Measurements from ENCODE around the gene TBX4.

The TBX4 gene

GRCh38 chr17:61455324-61456060, 3.3 kb downstream of the TBX4 start:
- DNase-seq = no peak

- DNase-seq = no peak
Observed at GRCh38 chr17:61456061-61456681, 3.9 kb downstream of the TBX4 start.

GRCh38 chr17:61456688-61457225, 4.5 kb downstream of the TBX4 start:
- DNase-seq = peak in 1 of 5 experiments; percentile 51

- DNase-seq = no peak
Observed at GRCh38 chr17:61457226-61457983, 5.2 kb downstream of the TBX4 start.

GRCh38 chr17:61458000-61458399, 5.8 kb downstream of the TBX4 start:
- DNase-seq = no peak

- DNase-seq = no peak
Observed at GRCh38 chr17:61458421-61459141, 6.4 kb downstream of the TBX4 start.

- no peak for DNase-seq
Observed at GRCh38 chr17:61459142-61459809, 7.1 kb downstream of the TBX4 start.

- DNase-seq = no peak
Observed at GRCh38 chr17:61459939-61460718, 7.9 kb downstream of the TBX4 start.

GRCh38 chr17:61460796-61461585, 8.8 kb downstream of the TBX4 start:
- no peak for DNase-seq

GRCh38 chr17:61461586-61461966, 9.4 kb downstream of the TBX4 start:
- no peak for DNase-seq

GRCh38 chr17:61461967-61462718, 9.9 kb downstream of the TBX4 start:
- peak in 1 of 5 experiments; percentile 26 for DNase-seq

GRCh38 chr17:61462719-61463315, 10.6 kb downstream of the TBX4 start:
- DNase-seq = no peak

- no peak for DNase-seq
Observed at GRCh38 chr17:61463316-61464129, 11.3 kb downstream of the TBX4 start.

- no peak for DNase-seq
Observed at GRCh38 chr17:61464130-61464842, 12.1 kb downstream of the TBX4 start.

- DNase-seq = no peak
Observed at GRCh38 chr17:61464843-61465180, 12.6 kb downstream of the TBX4 start.

GRCh38 chr17:61465550-61466237, 13.5 kb downstream of the TBX4 start:
- no peak for DNase-seq

- DNase-seq = no peak
Observed at GRCh38 chr17:61466246-61466645, 14.0 kb downstream of the TBX4 start.

Data from T-helper 2 cell (primary cell).